K562 (cell line): ENCODE data around the gene MOK. TPM values are rescaled to one million over a fixed set of nuclear protein-coding genes. Genes with fewer than 3 reads are reported as not detected.

Experiments
- ARID4B ChIP-seq: sonication (generic); formaldehyde crosslinking; IDR thresholded peaks from 2 replicates; pipeline ENCODE4 v1.8.0; 2022; ENCODE audit warnings: mild to moderate bottlenecking, missing genetic modification reagents
- CBX3 ChIP-seq, 2 experiments: IDR thresholded peaks; 1 replicate in 1 of 2; 2 replicates in 1 of 2; pipeline ENCODE4 v1.6.1; 2012; ENCODE audit warnings: inconsistent platforms in 2 of 2, low read length in 2 of 2, borderline replicate concordance in 1 of 2, control low read depth in 1 of 2
- CREB1 ChIP-seq, 2 experiments: sonication (generic) in 1 of 2; formaldehyde crosslinking in 1 of 2; IDR thresholded peaks; 2 replicates each; pipeline versions ENCODE4 v1.6.1 to v1.8.0; 2012 to 2022; ENCODE audit warnings: inconsistent platforms in 1 of 2, mild to moderate bottlenecking in 1 of 2, missing genetic modification reagents in 1 of 2, moderate library complexity in 1 of 2
- CREM ChIP-seq: IDR thresholded peaks from 2 replicates; pipeline ENCODE4 v1.6.1; 2014; ENCODE audit warnings: antibody characterized with exemption, low read depth
- ESRRA ChIP-seq: fragments of 450-650 bp; IDR thresholded peaks from 2 replicates; pipeline ENCODE4 v1.6.1; 2014; ENCODE audit warnings: low read depth, mild to moderate bottlenecking, moderate library complexity, borderline replicate concordance
- ETS1 ChIP-seq: conservative IDR thresholded peaks from 2 replicates; pipeline ENCODE4 v1.6.1; 2011; ENCODE audit warnings: low read depth, mild to moderate bottlenecking, low read length; ENCODE audit not compliant: control insufficient read depth
- GTF2A2 ChIP-seq: IDR thresholded peaks from 2 replicates; pipeline ENCODE4 v1.6.1; 2016; ENCODE audit warnings: mild to moderate bottlenecking, missing genetic modification characterization, missing compliant biosample characterization
- L3MBTL2 ChIP-seq: fragments of 450-650 bp; IDR thresholded peaks from 2 replicates; pipeline ENCODE4 v1.6.1; 2016; ENCODE audit warnings: mild to moderate bottlenecking, moderate library complexity
- MAZ ChIP-seq, 2 experiments: fragments of 450-650 bp in 1 of 2; sonication (generic) in 1 of 2; formaldehyde crosslinking; IDR thresholded peaks in 1 of 2; conservative IDR thresholded peaks in 1 of 2; 2 replicates each; pipeline versions ENCODE4 v1.4.0 to v1.5.0; 2020; ENCODE audit warnings: mild to moderate bottlenecking in 1 of 2, missing genetic modification reagents in 1 of 2
- MTA3 ChIP-seq: fragments of 450-650 bp; formaldehyde crosslinking; IDR thresholded peaks from 2 replicates; pipeline ENCODE4 v1.6.1; 2017; ENCODE audit warnings: mild to moderate bottlenecking, borderline replicate concordance
- NCOA6 ChIP-seq: fragments of 450-650 bp; IDR thresholded peaks from 2 replicates; pipeline ENCODE4 v1.6.1; 2017; ENCODE audit warnings: mild to moderate bottlenecking
- SMC3 ChIP-seq: conservative IDR thresholded peaks from 2 replicates; pipeline ENCODE4 v1.6.1; 2011; ENCODE audit warnings: low read depth, low read length, improper control_type of control experiment; ENCODE audit not compliant: insufficient read depth
- ZFP1 ChIP-seq: fragments of 450-650 bp; formaldehyde crosslinking; IDR thresholded peaks from 2 replicates; pipeline ENCODE4 v1.4.0; 2020; ENCODE audit warnings: mild to moderate bottlenecking, mixed read lengths
- polyA plus RNA-seq, 8 experiments: library from polyadenylated mRNA; depleted of rRNA in 4 of 8; stranded (reverse) in 5 of 8; unstranded in 3 of 8; fragments of >200 nt; fragmentation: Nextera tagmentation in 2 of 8; fragmentation: Illumina TruSeq in 1 of 8; extraction: Ambion mirVana in 2 of 8; extraction: Trizol in 1 of 8; gene quantifications; 2 replicates each; pipeline versions ENCODE4 v1.2.1 to v1.2.3, GENCODE V29; 2011 to 2014; ENCODE audit warnings: inconsistent platforms in 1 of 8, missing spikeins in 1 of 8
- total RNA-seq, 7 experiments: library from RNA; depleted of rRNA in 6 of 7; stranded (reverse); fragments of >200 nt in 6 of 7; fragmentation: Illumina TruSeq in 2 of 7; extraction: Trizol in 2 of 7; gene quantifications; 2 replicates each; pipeline versions ENCODE4 v1.2.1 to v1.2.3, GENCODE V29; 2011 to 2021; ENCODE audit warnings: low replicate concordance in 1 of 7
- TF ChIP-seq, protein P1 (sequence below): fragments of 200-800 bp; sonication (Bioruptor generic); IDR thresholded peaks from 2 replicates; pipeline ENCODE4 v1.6.1; 2017; ENCODE audit warnings: missing genetic modification characterization, missing compliant biosample characterization
- TF ChIP-seq, protein P2 (sequence below): sonication (generic); formaldehyde crosslinking; IDR thresholded peaks from 2 replicates; pipeline ENCODE4 v1.8.0; 2022; ENCODE audit warnings: missing genetic modification reagents, mild to moderate bottlenecking, moderate library complexity, borderline replicate concordance
- TF ChIP-seq, protein P3 (sequence below): sonication (generic); formaldehyde crosslinking; IDR thresholded peaks from 2 replicates; pipeline ENCODE4 v1.8.0; 2022; ENCODE audit warnings: mild to moderate bottlenecking, low read depth, missing genetic modification reagents

Gene MOK
- total and polyA plus RNA-seq, 9 of the 15 experiments (the other 6 are each of a cell fraction or from before 2014, with no cell fraction given), result 1.3 to 8.4 (median 5.3) TPM

- TF ChIP-seq, protein P1, sequence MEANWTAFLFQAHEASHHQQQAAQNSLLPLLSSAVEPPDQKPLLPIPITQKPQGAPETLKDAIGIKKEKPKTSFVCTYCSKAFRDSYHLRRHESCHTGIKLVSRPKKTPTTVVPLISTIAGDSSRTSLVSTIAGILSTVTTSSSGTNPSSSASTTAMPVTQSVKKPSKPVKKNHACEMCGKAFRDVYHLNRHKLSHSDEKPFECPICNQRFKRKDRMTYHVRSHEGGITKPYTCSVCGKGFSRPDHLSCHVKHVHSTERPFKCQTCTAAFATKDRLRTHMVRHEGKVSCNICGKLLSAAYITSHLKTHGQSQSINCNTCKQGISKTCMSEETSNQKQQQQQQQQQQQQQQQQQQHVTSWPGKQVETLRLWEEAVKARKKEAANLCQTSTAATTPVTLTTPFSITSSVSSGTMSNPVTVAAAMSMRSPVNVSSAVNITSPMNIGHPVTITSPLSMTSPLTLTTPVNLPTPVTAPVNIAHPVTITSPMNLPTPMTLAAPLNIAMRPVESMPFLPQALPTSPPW (CRISPR knock-in tag), result 0 out of 2 replicates have a peak, but pooled peaks have one; percentile 32
- TF ChIP-seq L3MBTL2, result peak; percentile 92
- TF ChIP-seq, protein P2, sequence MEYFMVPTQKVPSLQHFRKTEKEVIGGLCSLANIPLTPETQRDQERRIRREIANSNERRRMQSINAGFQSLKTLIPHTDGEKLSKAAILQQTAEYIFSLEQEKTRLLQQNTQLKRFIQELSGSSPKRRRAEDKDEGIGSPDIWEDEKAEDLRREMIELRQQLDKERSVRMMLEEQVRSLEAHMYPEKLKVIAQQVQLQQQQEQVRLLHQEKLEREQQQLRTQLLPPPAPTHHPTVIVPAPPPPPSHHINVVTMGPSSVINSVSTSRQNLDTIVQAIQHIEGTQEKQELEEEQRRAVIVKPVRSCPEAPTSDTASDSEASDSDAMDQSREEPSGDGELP (CRISPR knock-in tag), result peak; percentile 81
- peak in 1 of 2 experiments; percentile 43; a peak in 1 of 3 replicates for TF ChIP-seq CBX3 (IDR thresholded peaks at IDR 0.05; ENCODE audit: borderline replicate concordance in 1 of 2, low read length in 2 of 2)
- TF ChIP-seq ZFP1 (CRISPR knock-in tag), result no peak
- TF ChIP-seq NCOA6, result peak; percentile 54; the same call in 1 of the 2 replicates
- TF ChIP-seq ETS1, result 0 out of 2 replicates have a peak, but pooled peaks have one; percentile 19
- TF ChIP-seq MAZ (CRISPR knock-in tag; conservative IDR thresholded peaks at IDR 0.05 in 1 of 2, IDR thresholded peaks at IDR 0.05 in 1 of 2), result peak; percentile 37 to 87
- peak; percentile 69 for TF ChIP-seq SMC3
- TF ChIP-seq, protein P3, sequence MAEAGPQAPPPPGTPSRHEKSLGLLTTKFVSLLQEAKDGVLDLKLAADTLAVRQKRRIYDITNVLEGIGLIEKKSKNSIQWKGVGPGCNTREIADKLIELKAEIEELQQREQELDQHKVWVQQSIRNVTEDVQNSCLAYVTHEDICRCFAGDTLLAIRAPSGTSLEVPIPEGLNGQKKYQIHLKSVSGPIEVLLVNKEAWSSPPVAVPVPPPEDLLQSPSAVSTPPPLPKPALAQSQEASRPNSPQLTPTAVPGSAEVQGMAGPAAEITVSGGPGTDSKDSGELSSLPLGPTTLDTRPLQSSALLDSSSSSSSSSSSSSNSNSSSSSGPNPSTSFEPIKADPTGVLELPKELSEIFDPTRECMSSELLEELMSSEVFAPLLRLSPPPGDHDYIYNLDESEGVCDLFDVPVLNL (CRISPR knock-in tag), result no peak
- peak; percentile 20; the same call in 1 of the 2 replicates for TF ChIP-seq ESRRA
- TF ChIP-seq ARID4B (CRISPR knock-in tag), result 0 out of 2 replicates have a peak, but pooled peaks have one; percentile 33
- no peak for TF ChIP-seq GTF2A2 (tag)
- TF ChIP-seq MTA3, result peak; percentile 74; the same call in 1 of the 2 replicates
- 0 out of 2 replicates have a peak, but pooled peaks have one; percentile 32 for TF ChIP-seq CREB1 (IDR thresholded peaks at IDR 0.05)
- peak; percentile 62; the same call in 1 of the 2 replicates for TF ChIP-seq CREB1 (CRISPR knock-in tag; IDR thresholded peaks at IDR 0.05)
- peak; percentile 74 for TF ChIP-seq CREM
Measured at GRCh38 chr14:102314242-102315011, 9.5 kb upstream of the MOK start (continued).
